Suprapubic skin (tissue), 4 donors: ENCODE measurements around the gene TEX26.

Source experiments
- EP300 ChIP-seq: sonication (generic); formaldehyde crosslinking; IDR thresholded peaks from one replicate; pipeline ENCODE4 v1.6.1; 2017; ENCODE audit warnings: antibody characterized with exemption
- POLR2A ChIP-seq, 2 donors: fragments of 450-650 bp; IDR thresholded peaks; one replicate each; pipeline ENCODE4 v1.6.1; 2017; ENCODE audit warnings: antibody characterized with exemption in 2 of 2, mild to moderate bottlenecking in 2 of 2, moderate library complexity in 2 of 2
- POLR2AphosphoS5 ChIP-seq, 3 donors: sonication (generic); formaldehyde crosslinking; IDR thresholded peaks; one replicate each; pipeline ENCODE4 v1.6.1; 2017; ENCODE audit warnings: antibody characterized with exemption in 3 of 3
- TF ChIP-seq, protein P1 (sequence below), 2 donors: fragments of 200-600 bp in 1 of 2; fragments of 450-650 bp in 1 of 2; sonication (generic) in 1 of 2; IDR thresholded peaks; one replicate each; pipeline ENCODE4 v1.5.1; 2016 to 2019; ENCODE audit warnings: antibody characterized with exemption in 2 of 2, mild to moderate bottlenecking in 1 of 2, moderate library complexity in 1 of 2

DNA sequence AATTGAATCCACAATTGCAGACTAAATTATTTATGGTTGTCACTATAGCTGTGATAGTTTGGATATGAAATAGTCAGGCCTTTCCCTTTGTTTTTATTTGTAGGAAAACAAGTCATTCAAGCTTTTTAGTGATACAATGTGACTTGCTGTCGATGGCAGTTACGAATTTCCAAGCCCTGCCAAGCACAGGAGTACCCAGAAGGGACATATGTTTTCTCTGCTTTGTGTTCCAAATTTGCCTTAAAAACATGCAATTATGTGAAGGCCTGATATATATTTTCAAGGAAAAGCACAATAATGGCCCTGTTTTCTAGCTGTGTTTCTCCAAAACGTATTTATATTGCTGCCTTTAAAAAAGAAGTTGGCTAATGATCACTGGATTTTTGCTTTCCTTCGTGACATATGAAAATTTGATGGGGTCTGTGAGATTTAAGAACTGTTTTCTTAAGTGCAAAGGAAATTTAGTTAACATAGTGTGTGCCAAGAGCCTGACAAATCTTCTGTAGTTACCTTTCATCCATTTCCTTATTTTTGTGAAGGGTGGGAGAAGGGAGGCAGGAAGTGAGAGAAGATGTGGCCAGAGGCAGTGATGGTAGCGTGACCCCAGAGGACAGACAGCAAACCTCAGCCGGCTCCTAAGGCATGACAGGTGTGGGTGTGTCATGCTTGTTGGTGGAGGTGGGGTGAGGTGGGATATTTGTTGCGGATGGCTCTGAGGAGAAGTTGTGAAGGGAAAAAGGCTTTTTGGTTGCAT lies 79.6 kb downstream of the TEX26 start:
- TF ChIP-seq EP300 = no peak
- TF ChIP-seq, protein P1, sequence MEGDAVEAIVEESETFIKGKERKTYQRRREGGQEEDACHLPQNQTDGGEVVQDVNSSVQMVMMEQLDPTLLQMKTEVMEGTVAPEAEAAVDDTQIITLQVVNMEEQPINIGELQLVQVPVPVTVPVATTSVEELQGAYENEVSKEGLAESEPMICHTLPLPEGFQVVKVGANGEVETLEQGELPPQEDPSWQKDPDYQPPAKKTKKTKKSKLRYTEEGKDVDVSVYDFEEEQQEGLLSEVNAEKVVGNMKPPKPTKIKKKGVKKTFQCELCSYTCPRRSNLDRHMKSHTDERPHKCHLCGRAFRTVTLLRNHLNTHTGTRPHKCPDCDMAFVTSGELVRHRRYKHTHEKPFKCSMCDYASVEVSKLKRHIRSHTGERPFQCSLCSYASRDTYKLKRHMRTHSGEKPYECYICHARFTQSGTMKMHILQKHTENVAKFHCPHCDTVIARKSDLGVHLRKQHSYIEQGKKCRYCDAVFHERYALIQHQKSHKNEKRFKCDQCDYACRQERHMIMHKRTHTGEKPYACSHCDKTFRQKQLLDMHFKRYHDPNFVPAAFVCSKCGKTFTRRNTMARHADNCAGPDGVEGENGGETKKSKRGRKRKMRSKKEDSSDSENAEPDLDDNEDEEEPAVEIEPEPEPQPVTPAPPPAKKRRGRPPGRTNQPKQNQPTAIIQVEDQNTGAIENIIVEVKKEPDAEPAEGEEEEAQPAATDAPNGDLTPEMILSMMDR (IDR thresholded peaks at IDR 0.05) = no peak
- no peak for TF ChIP-seq POLR2A (IDR thresholded peaks at IDR 0.05)
- TF ChIP-seq POLR2AphosphoS5 (IDR thresholded peaks at IDR 0.05) = no peak
